ENCODE results near the gene KDM5A.

GRCh38 chr12:402029-402389, 12.9 kb upstream of the KDM5A start:
- peak; percentile 73 for TF ChIP-seq CTCF (conservative IDR thresholded peaks at IDR 0.05; ENCODE audit: low read length)
- TF ChIP-seq EZH2phosphoT487 (IDR thresholded peaks at IDR 0.05; ENCODE audit: borderline replicate concordance, low read depth, low read length) = no peak
